Measurements from ENCODE around the gene OAS1.

DNA sequence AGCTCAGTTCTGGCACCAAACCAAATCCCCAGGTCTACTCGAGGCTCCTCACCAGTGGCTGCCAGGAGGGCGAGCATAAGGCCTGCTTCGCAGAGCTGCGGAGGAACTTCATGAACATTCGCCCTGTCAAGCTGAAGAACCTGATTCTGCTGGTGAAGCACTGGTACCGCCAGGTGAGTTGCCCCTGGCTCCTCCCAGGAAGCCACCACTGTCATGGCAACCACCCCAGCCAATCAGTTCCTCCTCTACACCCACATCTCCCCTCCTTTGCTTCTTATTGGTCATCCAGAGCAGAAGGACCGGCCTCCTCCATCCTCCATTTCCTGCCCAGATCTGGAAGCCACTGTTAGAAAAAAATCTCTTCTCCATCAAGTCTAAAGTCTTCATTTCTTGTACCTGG, 54.3 kb downstream of the OAS1 start:
- TF ChIP-seq, protein P1, sequence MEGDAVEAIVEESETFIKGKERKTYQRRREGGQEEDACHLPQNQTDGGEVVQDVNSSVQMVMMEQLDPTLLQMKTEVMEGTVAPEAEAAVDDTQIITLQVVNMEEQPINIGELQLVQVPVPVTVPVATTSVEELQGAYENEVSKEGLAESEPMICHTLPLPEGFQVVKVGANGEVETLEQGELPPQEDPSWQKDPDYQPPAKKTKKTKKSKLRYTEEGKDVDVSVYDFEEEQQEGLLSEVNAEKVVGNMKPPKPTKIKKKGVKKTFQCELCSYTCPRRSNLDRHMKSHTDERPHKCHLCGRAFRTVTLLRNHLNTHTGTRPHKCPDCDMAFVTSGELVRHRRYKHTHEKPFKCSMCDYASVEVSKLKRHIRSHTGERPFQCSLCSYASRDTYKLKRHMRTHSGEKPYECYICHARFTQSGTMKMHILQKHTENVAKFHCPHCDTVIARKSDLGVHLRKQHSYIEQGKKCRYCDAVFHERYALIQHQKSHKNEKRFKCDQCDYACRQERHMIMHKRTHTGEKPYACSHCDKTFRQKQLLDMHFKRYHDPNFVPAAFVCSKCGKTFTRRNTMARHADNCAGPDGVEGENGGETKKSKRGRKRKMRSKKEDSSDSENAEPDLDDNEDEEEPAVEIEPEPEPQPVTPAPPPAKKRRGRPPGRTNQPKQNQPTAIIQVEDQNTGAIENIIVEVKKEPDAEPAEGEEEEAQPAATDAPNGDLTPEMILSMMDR (IDR thresholded peaks at IDR 0.05; ENCODE audit: insufficient read depth, low read depth, low read length), result no peak
- TF ChIP-seq EZH2 (IDR thresholded peaks at IDR 0.05; ENCODE audit: insufficient read depth, low read length), result no peak
